HepG2 (cell line): ENCODE data around the gene CHD2. TPM values are rescaled to one million over a fixed set of nuclear protein-coding genes. Genes with fewer than 3 reads are reported as not detected.

Source experiments
- DNMT1 ChIP-seq: sonication (generic); formaldehyde crosslinking; IDR thresholded peaks from 2 replicates; pipeline ENCODE4 v1.5.1; 2020; ENCODE audit warnings: mild to moderate bottlenecking, missing genetic modification reagents
- FUBP1 ChIP-seq: sonication (generic); formaldehyde crosslinking; IDR thresholded peaks from 2 replicates; pipeline ENCODE4 v1.5.1; 2020; ENCODE audit warnings: missing genetic modification reagents, mild to moderate bottlenecking, borderline replicate concordance
- GABPB1 ChIP-seq: IDR thresholded peaks from 2 replicates; pipeline ENCODE4 v1.6.1; 2016; ENCODE audit warnings: mild to moderate bottlenecking, missing genetic modification reagents, moderate library complexity, missing compliant biosample characterization
- HHEX ChIP-seq: IDR thresholded peaks from 2 replicates; pipeline ENCODE4 v1.6.1; 2016; ENCODE audit warnings: control low read depth
- HIC2 ChIP-seq: sonication (generic); formaldehyde crosslinking; IDR thresholded peaks from 2 replicates; pipeline ENCODE4 v1.9.0; 2022; ENCODE audit warnings: low read depth, missing genetic modification reagents
- KLF13 ChIP-seq: sonication (generic); formaldehyde crosslinking; IDR thresholded peaks from 2 replicates; pipeline ENCODE4 v1.4.0; 2020; ENCODE audit warnings: mild to moderate bottlenecking, missing genetic modification reagents
- MYNN ChIP-seq: sonication (generic); formaldehyde crosslinking; IDR thresholded peaks from 2 replicates; pipeline ENCODE4 v1.4.0; 2020; ENCODE audit warnings: mild to moderate bottlenecking, low read depth, missing genetic modification reagents
- RBM39 ChIP-seq: fragments of 200-400 bp; formaldehyde crosslinking; IDR thresholded peaks from one replicate; pipeline ENCODE4 v1.6.1; 2018; ENCODE audit warnings: antibody characterized with exemption, mild to moderate bottlenecking, low read depth, low read length; ENCODE audit not compliant: poor library complexity, severe bottlenecking
- THRA ChIP-seq: sonication (generic); formaldehyde crosslinking; IDR thresholded peaks from 2 replicates; pipeline ENCODE4 v1.4.0; 2020; ENCODE audit warnings: missing genetic modification reagents, borderline replicate concordance
- ZBTB49 ChIP-seq: sonication (generic); formaldehyde crosslinking; IDR thresholded peaks from 2 replicates; pipeline ENCODE4 v1.4.0; 2020; ENCODE audit warnings: missing genetic modification reagents, borderline replicate concordance
- ZBTB7A ChIP-seq: sonication (generic); formaldehyde crosslinking; IDR thresholded peaks from 2 replicates; pipeline ENCODE4 v1.8.0; 2022; ENCODE audit warnings: mild to moderate bottlenecking, missing genetic modification reagents
- ZFP1 ChIP-seq: IDR thresholded peaks from 2 replicates; pipeline ENCODE4 v1.6.1; 2016
- ZNF20 ChIP-seq: sonication (generic); formaldehyde crosslinking; IDR thresholded peaks from 2 replicates; pipeline ENCODE4 v1.4.0; 2020; ENCODE audit warnings: mild to moderate bottlenecking, moderate library complexity, missing genetic modification reagents
- polyA plus RNA-seq, 8 experiments: library from polyadenylated mRNA; depleted of rRNA in 3 of 8; stranded (reverse) in 7 of 8; unstranded in 1 of 8; fragments of >200 nt; fragmentation: Illumina TruSeq in 4 of 8; extraction: Trizol in 4 of 8; gene quantifications; 2 replicates each; pipeline versions ENCODE4 v1.2.1 to v1.2.3, GENCODE V29; 2011 to 2016; ENCODE audit warnings: low read depth in 4 of 8, missing spikeins in 1 of 8, mixed read lengths in 1 of 8; ENCODE audit not compliant: insufficient read depth in 1 of 8
- total RNA-seq, 5 experiments: library from RNA; depleted of rRNA; stranded (reverse); fragments of >200 nt; fragmentation: Illumina TruSeq; extraction: Trizol; gene quantifications; 2 replicates each; pipeline ENCODE4 v1.2.3, GENCODE V29; 2016; ENCODE audit warnings: low read depth in 1 of 5

Gene CHD2
- total and polyA plus RNA-seq, 2 of the 13 experiments (the other 11 are each of a cell fraction or from before 2014, with no cell fraction given), result 54.0 to 54.1 TPM

- TF ChIP-seq GABPB1, result peak; percentile 68; the same call in 1 of the 2 replicates
- TF ChIP-seq FUBP1 (CRISPR knock-in tag), result 0 out of 2 replicates have a peak, but pooled peaks have one; percentile 56
- no peak for TF ChIP-seq HHEX
- TF ChIP-seq ZBTB7A (CRISPR knock-in tag), result peak; percentile 49; the same call in 1 of the 2 replicates
- 0 out of 2 replicates have a peak, but pooled peaks have one; percentile 27 for TF ChIP-seq THRA
- TF ChIP-seq DNMT1, result no peak
- peak; percentile 65 for TF ChIP-seq RBM39
- TF ChIP-seq HIC2 (CRISPR knock-in tag), result no peak
- no peak for TF ChIP-seq ZNF20 (CRISPR knock-in tag)
- TF ChIP-seq KLF13 (CRISPR knock-in tag), result no peak
- TF ChIP-seq MYNN, result no peak
- no peak for TF ChIP-seq ZBTB49 (CRISPR knock-in tag)
- TF ChIP-seq ZFP1, result no peak
Observed at GRCh38 chr15:92881802-92882696, 18.1 kb upstream of the CHD2 start (continued).
